Loucy (cell line): Measurements from ENCODE around the gene MRGPRE.
"Not testable (repeated sequence)": the region's sequence is repeated elsewhere in the genome, so short reads cannot be mapped to it uniquely, and the experiment has no call there.

Experiments used
- CTCF ChIP-seq: fragments of 200-600 bp; sonication (generic); conservative IDR thresholded peaks from 2 replicates; pipeline ENCODE4 v1.5.1; 2014; ENCODE audit warnings: mild to moderate bottlenecking, antibody characterized with exemption, low read length
- EZH2phosphoT487 ChIP-seq: fragments of 200-600 bp; IDR thresholded peaks from 2 replicates; pipeline ENCODE4 v1.6.1; 2018; ENCODE audit warnings: antibody characterized with exemption, mild to moderate bottlenecking, moderate library complexity, borderline replicate concordance

- TF ChIP-seq CTCF, EZH2phosphoT487: not testable (repeated sequence)
These were observed 29.6 kb upstream of the MRGPRE start for GRCh38 chr11:3261831-3262230.
